Measurements from ENCODE around the gene PRKCZ. TPM values are rescaled to one million over a fixed set of nuclear protein-coding genes. Genes with fewer than 3 reads are reported as not detected.

Gene PRKCZ
- total RNA-seq (42.7 TPM), polyA plus RNA-seq (10 to 100 TPM; 11.0 to 13.9 (median 12.5) TPM)

DNA sequence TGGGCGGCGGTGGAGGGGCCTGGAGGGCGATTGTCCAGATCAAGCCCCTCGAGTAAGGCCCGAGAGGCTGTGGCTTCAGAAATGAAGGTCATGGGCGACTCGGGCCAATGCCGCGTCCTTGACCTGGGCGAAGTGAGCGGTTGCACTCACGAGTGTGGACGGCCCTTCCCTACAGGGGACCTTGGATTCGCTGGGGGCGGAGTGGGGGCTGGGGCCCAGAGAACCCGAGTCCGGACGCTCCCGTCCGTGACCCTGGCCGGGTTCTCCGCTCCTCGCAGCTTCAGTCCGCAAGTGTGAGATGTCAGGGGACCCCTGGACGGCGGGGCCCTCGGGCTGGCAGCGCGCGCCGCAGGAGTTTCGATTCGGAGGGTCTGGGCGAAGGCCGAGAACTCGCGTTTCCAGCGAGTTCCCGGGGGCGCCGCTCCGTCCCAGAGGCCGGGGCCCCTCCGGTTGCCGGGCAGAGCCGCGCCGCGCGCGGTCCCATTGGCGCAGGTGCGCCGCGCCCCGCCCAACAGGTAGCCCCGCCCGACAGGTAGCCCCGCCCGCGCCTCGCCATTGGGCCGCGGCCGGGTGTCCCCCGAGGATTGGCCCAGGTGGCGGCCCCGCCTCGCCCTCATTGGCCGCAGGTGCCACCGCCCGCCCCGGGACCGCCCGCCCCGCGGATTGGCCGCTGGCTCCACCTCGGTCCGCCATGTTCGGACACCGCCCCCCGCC, at the start of gene PRKCZ:
Gene PRKCZ (plus strand): TSS at position 694 of the 714 bp plus-strand sequence. CDS start 220 bp downstream, outside the sequence.
- Mint-ChIP-seq H3K36me3 (no peaks in the 10 kb centered on the region), H3K4me3 (peak within 1 kb of the TSS; percentile 86 to 92 (median 88)), H3K27me3 (peaks cover 5% of the 10 kb centered on the region), H3K4me1 (peaks cover 0 to 28% (median 14%) of the 10 kb centered on the region in 4 donors), H3K27ac (peak within 1 kb of the TSS; percentile 65 to 72 (median 69)), H3K9me3 (no peaks in the 10 kb centered on the region)
- no peaks in the 10 kb centered on the region for H3K36me3 ChIP-seq (ENCODE audit: control insufficient read depth, insufficient read depth, low read length)
- H3K4me1 ChIP-seq (ENCODE audit: control insufficient read depth, insufficient read depth, low read length, poor library complexity, severe bottlenecking): peaks cover 32% of the 10 kb centered on the region
- peak within 1 kb of the TSS; percentile 47 for H3K27ac ChIP-seq (ENCODE audit: insufficient read depth, low read length, poor library complexity, severe bottlenecking)
- H3K4me3 ChIP-seq (ENCODE audit: low read depth, low read length): peak within 1 kb of the TSS; percentile 43
- H3K27me3 ChIP-seq (ENCODE audit: control insufficient read depth, insufficient read depth, low read length): no peaks in the 10 kb centered on the region
- ATAC-seq (ENCODE audit: low read depth in 2 of 2) (peak; percentile 98), DNase-seq (peak; percentile 89 to 93 (median 92))
- no peaks in the 10 kb centered on the region for H3K9me3 ChIP-seq (ENCODE audit: control insufficient read depth in 2 of 2, low read length in 2 of 2)

DNA sequence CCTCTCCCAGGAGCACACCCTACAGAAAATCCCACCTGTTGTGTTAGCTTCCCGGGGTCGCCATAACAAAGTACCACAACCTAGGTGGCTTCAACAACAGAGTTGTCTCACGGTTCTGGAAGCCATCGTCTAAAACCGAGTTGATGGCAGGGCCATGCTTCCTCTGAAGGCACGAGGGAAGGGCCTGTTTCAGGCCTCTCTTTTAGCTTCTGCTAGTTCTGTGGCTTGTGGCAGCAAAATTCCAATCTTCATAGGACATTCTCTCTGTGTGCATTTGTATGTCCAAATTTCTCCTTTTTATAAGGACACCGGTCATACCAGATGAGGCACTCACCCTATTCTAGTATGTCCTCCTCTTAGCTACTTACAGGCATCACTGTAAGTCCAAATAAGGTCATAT, 49.8 kb upstream of the PRKCZ start:
- ATAC-seq (ENCODE audit: low read depth in 2 of 2): no peak
- Histone ChIP-seq H3K9me3 (ENCODE audit: control insufficient read depth in 2 of 2, low read length in 2 of 2) (no peaks in the 10 kb centered on the region), H3K36me3 (ENCODE audit: control insufficient read depth, insufficient read depth, low read length) (no peaks in the 10 kb centered on the region), H3K27ac (ENCODE audit: insufficient read depth, low read length, poor library complexity, severe bottlenecking) (no peak overlapping the region), H3K4me3 (ENCODE audit: low read depth, low read length) (no peak overlapping the region), H3K4me1 (ENCODE audit: control insufficient read depth, insufficient read depth, low read length, poor library complexity, severe bottlenecking) (no peaks in the 10 kb centered on the region), H3K27me3 (ENCODE audit: control insufficient read depth, insufficient read depth, low read length) (peaks cover 7% of the 10 kb centered on the region)
- no peak for DNase-seq
- no peak overlapping the region for H3K27ac Mint-ChIP-seq
- H3K4me1 Mint-ChIP-seq: peaks cover 0 to 3% (median 0%) of the 10 kb centered on the region in 4 donors
- no peaks in the 10 kb centered on the region for H3K36me3 Mint-ChIP-seq
- peaks cover 0 to 3% (median 0%) of the 10 kb centered on the region in 7 donors for H3K9me3 Mint-ChIP-seq
- peaks cover 53% of the 10 kb centered on the region for H3K27me3 Mint-ChIP-seq
- H3K4me3 Mint-ChIP-seq: no peak overlapping the region

DNA sequence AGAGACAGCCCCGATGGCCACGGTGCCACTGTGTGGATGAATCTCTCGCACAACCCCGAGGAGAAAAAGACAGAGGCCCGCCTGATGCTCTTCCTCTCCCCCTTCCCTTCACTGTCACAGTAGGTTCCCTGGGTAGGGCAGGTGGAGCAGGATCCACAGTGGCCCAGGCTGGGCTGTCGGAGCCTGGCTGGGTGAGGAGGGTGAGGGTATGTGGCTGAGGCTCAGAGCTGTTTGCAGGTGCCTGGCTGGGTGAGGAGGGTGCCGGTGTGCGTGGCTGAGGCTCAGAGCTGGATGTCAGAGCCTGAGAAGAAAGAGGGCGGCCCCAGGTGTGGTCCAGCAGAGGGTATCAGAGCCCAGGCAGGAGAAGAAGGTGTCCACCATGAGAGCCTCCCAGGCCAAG, 49.4 kb upstream of the PRKCZ start:
- no peak overlapping the region for H3K27ac Mint-ChIP-seq
- peaks cover 0 to 3% (median 0%) of the 10 kb centered on the region in 4 donors for H3K4me1 Mint-ChIP-seq
- H3K27ac ChIP-seq (ENCODE audit: insufficient read depth, low read length, poor library complexity, severe bottlenecking): no peak overlapping the region
- H3K4me3 Mint-ChIP-seq: no peak overlapping the region
- H3K36me3 ChIP-seq (ENCODE audit: control insufficient read depth, insufficient read depth, low read length): no peaks in the 10 kb centered on the region
- no peaks in the 10 kb centered on the region for H3K4me1 ChIP-seq (ENCODE audit: control insufficient read depth, insufficient read depth, low read length, poor library complexity, severe bottlenecking)
- no peak overlapping the region for H3K4me3 ChIP-seq (ENCODE audit: low read depth, low read length)
- peaks cover 7% of the 10 kb centered on the region for H3K27me3 ChIP-seq (ENCODE audit: control insufficient read depth, insufficient read depth, low read length)
- no peak for DNase-seq
- peaks cover 56% of the 10 kb centered on the region for H3K27me3 Mint-ChIP-seq
- ATAC-seq (ENCODE audit: low read depth in 2 of 2): no peak
- H3K9me3 Mint-ChIP-seq: peaks cover 0 to 3% (median 0%) of the 10 kb centered on the region in 7 donors
- H3K36me3 Mint-ChIP-seq: no peaks in the 10 kb centered on the region
- no peaks in the 10 kb centered on the region for H3K9me3 ChIP-seq (ENCODE audit: control insufficient read depth in 2 of 2, low read length in 2 of 2)

DNA sequence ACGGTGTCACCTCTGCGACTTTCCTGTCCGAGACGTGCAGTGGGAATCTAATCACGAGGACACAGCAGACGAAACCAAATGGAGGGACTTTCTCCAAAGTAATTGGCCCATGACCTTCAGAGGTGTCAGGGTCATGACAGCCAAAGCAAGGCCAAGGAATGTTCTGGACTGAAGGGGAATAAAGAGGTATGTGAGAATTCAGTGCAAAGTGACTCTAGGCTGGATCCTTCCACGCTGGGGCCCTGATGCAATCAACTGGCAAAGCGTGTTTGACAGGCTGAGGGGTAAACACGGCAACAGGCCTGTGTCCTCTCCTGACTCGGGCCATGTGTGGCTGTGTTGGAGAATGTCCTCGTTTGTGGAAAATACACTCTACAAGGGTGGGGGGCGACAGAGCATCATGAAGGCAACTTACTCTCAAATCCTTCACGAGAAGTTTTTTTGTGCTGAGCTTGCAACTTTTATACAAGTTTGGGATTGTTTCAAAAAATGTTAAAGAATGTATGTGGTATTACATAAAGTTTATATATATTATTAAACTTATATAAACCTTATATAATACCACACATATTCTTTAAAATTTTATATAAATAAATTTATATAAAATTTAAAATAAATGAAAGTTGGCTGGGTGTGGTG, 48.3 kb upstream of the PRKCZ start:
- Histone ChIP-seq H3K4me1 (ENCODE audit: control insufficient read depth, insufficient read depth, low read length, poor library complexity, severe bottlenecking) (no peaks in the 10 kb centered on the region), H3K36me3 (ENCODE audit: control insufficient read depth, insufficient read depth, low read length) (no peaks in the 10 kb centered on the region), H3K4me3 (ENCODE audit: low read depth, low read length) (no peak overlapping the region), H3K9me3 (ENCODE audit: control insufficient read depth in 2 of 2, low read length in 2 of 2) (no peaks in the 10 kb centered on the region), H3K27me3 (ENCODE audit: control insufficient read depth, insufficient read depth, low read length) (peaks cover 7% of the 10 kb centered on the region), H3K27ac (ENCODE audit: insufficient read depth, low read length, poor library complexity, severe bottlenecking) (no peak overlapping the region)
- H3K9me3 Mint-ChIP-seq: peaks cover 0 to 3% (median 0%) of the 10 kb centered on the region in 7 donors
- DNase-seq (no peak), ATAC-seq (ENCODE audit: low read depth in 2 of 2) (no peak)
- no peaks in the 10 kb centered on the region for H3K4me1 Mint-ChIP-seq
- no peak overlapping the region for H3K27ac Mint-ChIP-seq
- H3K36me3 Mint-ChIP-seq: no peaks in the 10 kb centered on the region
- no peak overlapping the region for H3K4me3 Mint-ChIP-seq
- H3K27me3 Mint-ChIP-seq: peaks cover 56% of the 10 kb centered on the region

DNA sequence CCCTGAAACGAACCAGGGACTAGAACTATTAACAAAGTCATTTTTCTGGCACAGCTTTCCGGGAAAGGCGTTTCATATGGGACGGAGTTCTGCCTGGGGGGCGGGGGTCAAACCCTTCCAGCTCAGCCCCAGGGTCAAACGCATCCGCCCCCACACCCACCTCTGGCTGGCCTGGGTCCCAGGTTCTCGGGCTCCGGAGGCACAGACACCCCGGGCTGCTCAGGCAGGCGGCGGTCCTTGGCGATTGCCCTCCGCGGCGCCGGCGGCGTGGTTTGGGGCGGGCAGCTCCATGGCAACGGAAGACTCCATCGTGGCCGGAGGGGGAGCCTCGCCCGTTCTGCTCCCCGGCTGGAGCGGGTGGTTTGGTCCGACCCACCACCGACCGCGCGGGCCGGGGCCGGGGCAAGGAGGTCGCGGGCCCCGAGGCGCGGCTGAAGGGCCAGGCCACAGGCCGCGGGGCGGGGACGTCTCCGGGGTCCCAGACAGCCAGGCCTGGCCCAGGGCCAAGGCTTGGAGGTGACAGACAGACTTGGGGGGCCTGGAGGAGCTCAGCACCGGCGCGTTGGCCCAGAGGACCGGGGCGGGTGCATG, 46.6 kb upstream of the PRKCZ start, which contains the start of gene CFAP74:
Gene CFAP74 (minus strand): TSS at position 246 of the 591 bp plus-strand sequence. CDS start 12,830 bp downstream, outside the sequence.
- H3K4me1 ChIP-seq (ENCODE audit: control insufficient read depth, insufficient read depth, low read length, poor library complexity, severe bottlenecking): no peaks in the 10 kb centered on the region
- H3K4me3 ChIP-seq (ENCODE audit: low read depth, low read length): no peak within 1 kb of the TSS
- peaks cover 7% of the 10 kb centered on the region for H3K27me3 ChIP-seq (ENCODE audit: control insufficient read depth, insufficient read depth, low read length)
- no peak for DNase-seq
- Mint-ChIP-seq H3K9me3 (peaks cover 0 to 3% (median 0%) of the 10 kb centered on the region in 7 donors), H3K4me1 (no peaks in the 10 kb centered on the region), H3K27me3 (peaks cover 45% of the 10 kb centered on the region), H3K27ac (peak within 1 kb of the TSS in 1 of 3 donors; percentile 5), H3K4me3 (no peak within 1 kb of the TSS), H3K36me3 (no peaks in the 10 kb centered on the region)
- no peak for ATAC-seq (ENCODE audit: low read depth in 2 of 2)
- no peak within 1 kb of the TSS for H3K27ac ChIP-seq (ENCODE audit: insufficient read depth, low read length, poor library complexity, severe bottlenecking)
- no peaks in the 10 kb centered on the region for H3K9me3 ChIP-seq (ENCODE audit: control insufficient read depth in 2 of 2, low read length in 2 of 2)
- H3K36me3 ChIP-seq (ENCODE audit: control insufficient read depth, insufficient read depth, low read length): no peaks in the 10 kb centered on the region

DNA sequence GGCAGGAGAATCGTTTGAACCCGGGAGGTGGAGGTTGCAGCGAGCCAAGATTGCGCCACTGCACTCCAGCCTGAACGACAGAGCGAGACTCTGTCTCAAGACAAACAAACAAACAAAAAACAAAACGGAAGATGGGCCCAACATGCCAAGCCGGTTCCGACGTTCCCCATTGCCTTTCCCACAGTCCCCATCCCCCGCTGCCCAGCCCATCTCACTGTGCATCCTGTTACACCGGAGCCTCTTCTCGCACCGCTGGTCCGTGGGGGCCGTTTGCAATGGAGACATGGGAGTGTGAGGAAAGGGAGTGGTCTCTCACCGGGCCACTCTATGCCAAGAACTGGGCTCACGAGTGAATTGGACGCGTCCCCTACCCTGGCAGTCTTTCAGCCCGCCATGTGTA, 45.4 kb upstream of the PRKCZ start:
- H3K36me3 Mint-ChIP-seq: no peaks in the 10 kb centered on the region
- Histone ChIP-seq H3K36me3 (ENCODE audit: control insufficient read depth, insufficient read depth, low read length) (no peaks in the 10 kb centered on the region), H3K27me3 (ENCODE audit: control insufficient read depth, insufficient read depth, low read length) (peaks cover 7% of the 10 kb centered on the region), H3K9me3 (ENCODE audit: control insufficient read depth in 2 of 2, low read length in 2 of 2) (no peaks in the 10 kb centered on the region), H3K4me1 (ENCODE audit: control insufficient read depth, insufficient read depth, low read length, poor library complexity, severe bottlenecking) (no peaks in the 10 kb centered on the region), H3K4me3 (ENCODE audit: low read depth, low read length) (no peak overlapping the region), H3K27ac (ENCODE audit: insufficient read depth, low read length, poor library complexity, severe bottlenecking) (no peak overlapping the region)
- no peak overlapping the region for H3K27ac Mint-ChIP-seq
- H3K9me3 Mint-ChIP-seq: no peaks in the 10 kb centered on the region
- no peaks in the 10 kb centered on the region for H3K4me1 Mint-ChIP-seq
- ATAC-seq (ENCODE audit: low read depth in 2 of 2) (no peak), DNase-seq (no peak)
- no peak overlapping the region for H3K4me3 Mint-ChIP-seq
- peaks cover 37% of the 10 kb centered on the region for H3K27me3 Mint-ChIP-seq

DNA sequence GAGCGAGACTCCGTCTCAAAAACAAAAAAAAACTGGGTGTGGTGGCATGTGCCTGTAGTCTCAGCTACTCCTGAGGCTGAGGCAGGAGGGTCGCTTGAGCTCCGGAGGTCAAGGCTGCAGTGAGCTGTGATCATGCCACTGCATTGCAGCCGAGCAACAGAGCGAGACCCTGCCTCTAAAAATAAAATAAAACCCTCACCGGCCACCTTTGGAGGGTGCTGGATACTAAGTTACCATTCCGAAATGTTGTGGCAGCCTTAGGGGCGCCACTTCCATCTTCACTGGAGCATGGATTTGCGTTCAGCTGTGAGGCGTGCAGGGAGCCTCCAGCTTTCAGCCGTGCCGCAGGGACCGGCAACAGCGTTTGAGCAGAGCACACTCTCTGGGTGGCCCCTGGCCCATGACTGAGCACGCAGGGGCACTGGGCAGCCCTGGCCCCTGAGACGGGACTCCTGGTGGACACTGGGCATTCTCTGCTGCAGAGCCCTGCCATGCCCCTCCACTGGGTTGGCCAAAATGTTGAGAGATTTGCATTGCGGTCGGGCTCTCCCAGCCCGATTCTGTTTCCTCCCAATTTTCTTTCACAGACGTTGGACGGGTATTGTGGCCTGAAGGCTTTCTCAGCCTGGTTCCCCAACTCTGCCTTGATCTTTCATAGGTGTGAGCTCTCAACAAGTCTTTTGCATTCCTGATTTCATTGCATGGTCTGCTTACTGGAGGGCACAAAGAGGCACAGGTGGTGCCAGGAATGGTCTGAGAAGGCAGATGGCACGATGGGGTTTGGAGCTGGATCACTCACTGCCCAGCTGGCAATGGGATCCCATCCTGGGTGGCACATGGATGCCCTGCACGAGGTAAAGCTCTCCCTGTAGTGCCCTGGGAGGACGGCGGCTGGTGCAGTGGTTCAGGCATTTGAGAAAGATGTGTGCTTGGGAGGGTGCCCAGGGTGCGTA, 40.8 kb upstream of the PRKCZ start:
- Mint-ChIP-seq H3K27ac (no peak overlapping the region), H3K4me3 (no peak overlapping the region), H3K4me1 (no peaks in the 10 kb centered on the region), H3K27me3 (peaks cover 12% of the 10 kb centered on the region), H3K9me3 (no peaks in the 10 kb centered on the region), H3K36me3 (no peaks in the 10 kb centered on the region)
- Histone ChIP-seq H3K27ac (ENCODE audit: insufficient read depth, low read length, poor library complexity, severe bottlenecking) (no peak overlapping the region), H3K4me1 (ENCODE audit: control insufficient read depth, insufficient read depth, low read length, poor library complexity, severe bottlenecking) (no peaks in the 10 kb centered on the region), H3K4me3 (ENCODE audit: low read depth, low read length) (no peak overlapping the region), H3K36me3 (ENCODE audit: control insufficient read depth, insufficient read depth, low read length) (no peaks in the 10 kb centered on the region), H3K9me3 (ENCODE audit: control insufficient read depth in 2 of 2, low read length in 2 of 2) (no peaks in the 10 kb centered on the region), H3K27me3 (ENCODE audit: control insufficient read depth, insufficient read depth, low read length) (no peaks in the 10 kb centered on the region)
- DNase-seq (no peak), ATAC-seq (ENCODE audit: low read depth in 2 of 2) (no peak)

All from CD4-positive, CD25-positive, alpha-beta regulatory T cell (primary cell).